CD14-positive monocyte (primary cell): ENCODE measurements around the gene PPP1R1C. TPM values are rescaled to one million over a fixed set of nuclear protein-coding genes. Genes with fewer than 3 reads are reported as not detected.

Experiments used
- DNase-seq, 3 donors: peaks; one replicate each; pipeline ENCODE4 v3.0.0-alpha.2; 2011 to 2022
- H2AFZ ChIP-seq: 2 replicates; pipeline ENCODE4 v1.6.0; 2012; ENCODE audit warnings: mild to moderate bottlenecking, low read depth, low read length, inconsistent platforms; ENCODE audit not compliant: insufficient read depth, poor library complexity, severe bottlenecking
- H3K27ac ChIP-seq, 2 donors: 1 replicate in 1 of 2; 2 replicates in 1 of 2; pipeline ENCODE4 v1.5.1; 2012 to 2013; ENCODE audit warnings: low read length in 2 of 2, control low read depth in 1 of 2, inconsistent platforms in 1 of 2, low read depth in 1 of 2, mild to moderate bottlenecking in 1 of 2
- H3K27me3 ChIP-seq, 2 donors: one replicate each; pipeline versions ENCODE4 v1.6.0 to v1.6.1; 2011 to 2013; ENCODE audit warnings: low read length in 2 of 2; ENCODE audit not compliant: control insufficient read depth in 2 of 2, insufficient read depth in 2 of 2
- H3K36me3 ChIP-seq, 2 donors: replicated peaks in 1 of 2; 1 replicate in 1 of 2; 2 replicates in 1 of 2; pipeline versions ENCODE4 v1.5.1 to v1.6.1; 2012 to 2013; ENCODE audit warnings: low read length in 2 of 2, control low read depth in 1 of 2, inconsistent platforms in 1 of 2, mild to moderate bottlenecking in 1 of 2; ENCODE audit not compliant: insufficient read depth in 2 of 2, control insufficient read depth in 1 of 2
- H3K4me1 ChIP-seq, 2 donors: 1 replicate in 1 of 2; 2 replicates in 1 of 2; pipeline versions ENCODE4 v1.5.1 to v1.6.1; 2012 to 2013; ENCODE audit warnings: low read length in 2 of 2, control low read depth in 1 of 2, inconsistent platforms in 1 of 2, mild to moderate bottlenecking in 1 of 2, moderate library complexity in 1 of 2; ENCODE audit not compliant: insufficient read depth in 2 of 2, control insufficient read depth in 1 of 2
- H3K4me2 ChIP-seq: replicated peaks from 2 replicates; pipeline ENCODE3; 2012; ENCODE audit warnings: low read length, moderate library complexity, mild to moderate bottlenecking; ENCODE audit not compliant: poor library complexity, severe bottlenecking; ENCODE audit errors: extremely low read depth
- H3K4me3 ChIP-seq, 3 experiments: fragments of 200-600 bp in 1 of 3; sonication (generic) in 1 of 3; replicated peaks in 1 of 3; 1 replicate in 2 of 3; 2 replicates in 1 of 3; pipeline ENCODE4 v1.5.1; 2011 to 2013; ENCODE audit warnings: low read length in 3 of 3, mild to moderate bottlenecking in 3 of 3, control low read depth in 2 of 3, low read depth in 2 of 3, inconsistent platforms in 1 of 3, moderate library complexity in 1 of 3
- H3K79me2 ChIP-seq: 2 replicates; pipeline ENCODE4 v1.6.0; 2012; ENCODE audit warnings: mild to moderate bottlenecking, control low read depth, inconsistent platforms, low read length, moderate library complexity; ENCODE audit not compliant: insufficient read depth
- H3K9ac ChIP-seq: 2 replicates; pipeline ENCODE4 v1.6.0; 2017; ENCODE audit warnings: low read length, mild to moderate bottlenecking; ENCODE audit not compliant: insufficient read depth, poor library complexity, severe bottlenecking
- H3K9me3 ChIP-seq, 2 donors: replicated peaks in 1 of 2; 1 replicate in 1 of 2; 2 replicates in 1 of 2; pipeline versions ENCODE4 v1.5.1 to v1.6.1; 2012 to 2013; ENCODE audit warnings: low read length in 2 of 2, control low read depth in 1 of 2; ENCODE audit not compliant: control insufficient read depth in 1 of 2, insufficient read depth in 1 of 2
- H4K20me1 ChIP-seq: 2 replicates; pipeline ENCODE4 v1.6.0; 2012; ENCODE audit warnings: mild to moderate bottlenecking, low read length, control low read depth, moderate library complexity; ENCODE audit not compliant: insufficient read depth
- H3K27ac Mint-ChIP-seq, 7 donors: one replicate each; pipeline ENCODE4 v1.8.0; 2020; ENCODE audit warnings: mild to moderate bottlenecking in 7 of 7, mixed read lengths in 7 of 7, moderate library complexity in 6 of 7, inconsistent platforms in 2 of 7
- H3K27me3 Mint-ChIP-seq, 3 donors: one replicate each; pipeline ENCODE4 v1.8.0; 2021 to 2022; ENCODE audit warnings: low read depth in 3 of 3, mild to moderate bottlenecking in 3 of 3, mixed read lengths in 3 of 3, moderate library complexity in 3 of 3, inconsistent platforms in 1 of 3
- H3K36me3 Mint-ChIP-seq, 2 donors: one replicate each; pipeline ENCODE4 v1.8.0; 2020; ENCODE audit warnings: mixed read lengths in 2 of 2, inconsistent platforms in 1 of 2, mild to moderate bottlenecking in 1 of 2
- H3K4me1 Mint-ChIP-seq: one replicate; pipeline ENCODE4 v1.8.0; 2020; ENCODE audit warnings: mild to moderate bottlenecking, mixed read lengths
- H3K4me3 Mint-ChIP-seq, 2 donors: one replicate each; pipeline ENCODE4 v1.8.0; 2020; ENCODE audit warnings: mild to moderate bottlenecking in 2 of 2, mixed read lengths in 2 of 2, moderate library complexity in 1 of 2
- H3K9me3 Mint-ChIP-seq, 7 donors: one replicate each; pipeline ENCODE4 v1.8.0; 2020 to 2022; ENCODE audit warnings: mixed read lengths in 7 of 7, mild to moderate bottlenecking in 6 of 7, moderate library complexity in 6 of 7, inconsistent platforms in 2 of 7
- WGBS: methylation state at CpG from one replicate; pipeline ENCODE4 v1.1.5; 2013; ENCODE audit warnings: missing lambda C conversion rate; ENCODE audit not compliant: insufficient coverage; 5-methylcytosine and 5-hydroxymethylcytosine counted together
- intact Hi-C, 2 donors: fragments of 100-400 bp; cut with micrococcal nuclease; formaldehyde crosslinking; loops; one replicate each; pipeline versions ENCODE4 v1.15.0 to v1.15.1; 2023
- polyA plus RNA-seq, 3 donors: library from polyadenylated mRNA; depleted of rRNA in 1 of 3; unstranded in 2 of 3; stranded (reverse) in 1 of 3; fragments of 300-500 nt in 2 of 3; fragments of >200 nt in 1 of 3; fragmentation: Illumina TruSeq in 2 of 3; gene quantifications; 1 replicate in 2 of 3; 2 replicates in 1 of 3; pipeline ENCODE4 v1.2.3, GENCODE V29; 2012 to 2021
- TF ChIP-seq, protein P1 (sequence below): fragments of 200-600 bp; IDR thresholded peaks from one replicate; pipeline ENCODE4 v1.8.0; 2022; ENCODE audit warnings: antibody characterized with exemption, mild to moderate bottlenecking

The PPP1R1C gene
- polyA plus RNA-seq, 3 donors: not detected

DNA sequence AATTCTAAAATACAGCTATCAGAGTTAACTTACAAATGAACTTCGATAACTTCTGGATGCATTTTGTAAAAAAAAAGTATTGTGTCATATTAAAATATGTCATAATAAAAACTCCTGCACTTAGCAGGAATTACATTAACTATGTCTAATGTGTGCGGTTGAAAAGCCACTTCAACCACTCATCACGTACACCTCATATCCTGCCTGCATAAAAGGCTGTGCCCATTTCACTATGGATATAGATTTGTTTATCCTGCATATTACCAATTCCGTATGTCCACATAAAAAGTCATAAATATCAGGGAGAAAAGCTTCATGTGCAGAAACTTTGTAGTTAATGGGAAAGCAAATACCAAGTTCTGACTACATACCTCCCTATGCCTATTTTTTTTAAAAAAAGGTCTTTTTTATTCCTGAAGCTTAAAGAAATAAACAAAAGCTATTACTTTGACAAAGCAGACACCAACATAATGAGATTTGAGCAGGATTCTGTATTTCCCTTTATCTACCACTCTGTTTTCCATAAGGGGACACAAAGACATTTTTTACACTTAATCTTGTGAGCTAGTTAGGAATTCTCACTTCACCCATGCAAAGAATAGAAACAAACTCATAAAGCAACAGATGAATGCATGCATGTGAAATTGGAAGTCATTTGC is 96.1 kb downstream of the PPP1R1C start:
- Histone ChIP-seq H3K4me1 (peaks cover 0 to 13% of the 10 kb centered on the region in 2 donors), H3K27ac (no peak overlapping the region), H3K9ac (no peak overlapping the region), H3K9me3 (no peaks in the 10 kb centered on the region), H3K4me3 (no peak overlapping the region), H3K36me3 (no peaks in the 10 kb centered on the region), H3K79me2 (no peaks in the 10 kb centered on the region), H3K27me3 (no peaks in the 10 kb centered on the region), H4K20me1 (no peaks in the 10 kb centered on the region), H3K4me2 (no peak overlapping the region), H2AFZ (no peak overlapping the region)
- no peak overlapping the region for H3K4me3 Mint-ChIP-seq
- DNase-seq: no peak
- intact Hi-C loops: no loop called here
- no CpG with 5 or more reads among the region's 4 CpGs for WGBS
- no peaks in the 10 kb centered on the region for H3K36me3 Mint-ChIP-seq
- H3K9me3 Mint-ChIP-seq: no peaks in the 10 kb centered on the region
- H3K27me3 Mint-ChIP-seq: no peaks in the 10 kb centered on the region
- peaks cover 5% of the 10 kb centered on the region for H3K4me1 Mint-ChIP-seq
- TF ChIP-seq, protein P1, sequence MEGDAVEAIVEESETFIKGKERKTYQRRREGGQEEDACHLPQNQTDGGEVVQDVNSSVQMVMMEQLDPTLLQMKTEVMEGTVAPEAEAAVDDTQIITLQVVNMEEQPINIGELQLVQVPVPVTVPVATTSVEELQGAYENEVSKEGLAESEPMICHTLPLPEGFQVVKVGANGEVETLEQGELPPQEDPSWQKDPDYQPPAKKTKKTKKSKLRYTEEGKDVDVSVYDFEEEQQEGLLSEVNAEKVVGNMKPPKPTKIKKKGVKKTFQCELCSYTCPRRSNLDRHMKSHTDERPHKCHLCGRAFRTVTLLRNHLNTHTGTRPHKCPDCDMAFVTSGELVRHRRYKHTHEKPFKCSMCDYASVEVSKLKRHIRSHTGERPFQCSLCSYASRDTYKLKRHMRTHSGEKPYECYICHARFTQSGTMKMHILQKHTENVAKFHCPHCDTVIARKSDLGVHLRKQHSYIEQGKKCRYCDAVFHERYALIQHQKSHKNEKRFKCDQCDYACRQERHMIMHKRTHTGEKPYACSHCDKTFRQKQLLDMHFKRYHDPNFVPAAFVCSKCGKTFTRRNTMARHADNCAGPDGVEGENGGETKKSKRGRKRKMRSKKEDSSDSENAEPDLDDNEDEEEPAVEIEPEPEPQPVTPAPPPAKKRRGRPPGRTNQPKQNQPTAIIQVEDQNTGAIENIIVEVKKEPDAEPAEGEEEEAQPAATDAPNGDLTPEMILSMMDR: no peak
- H3K27ac Mint-ChIP-seq: no peak overlapping the region

DNA sequence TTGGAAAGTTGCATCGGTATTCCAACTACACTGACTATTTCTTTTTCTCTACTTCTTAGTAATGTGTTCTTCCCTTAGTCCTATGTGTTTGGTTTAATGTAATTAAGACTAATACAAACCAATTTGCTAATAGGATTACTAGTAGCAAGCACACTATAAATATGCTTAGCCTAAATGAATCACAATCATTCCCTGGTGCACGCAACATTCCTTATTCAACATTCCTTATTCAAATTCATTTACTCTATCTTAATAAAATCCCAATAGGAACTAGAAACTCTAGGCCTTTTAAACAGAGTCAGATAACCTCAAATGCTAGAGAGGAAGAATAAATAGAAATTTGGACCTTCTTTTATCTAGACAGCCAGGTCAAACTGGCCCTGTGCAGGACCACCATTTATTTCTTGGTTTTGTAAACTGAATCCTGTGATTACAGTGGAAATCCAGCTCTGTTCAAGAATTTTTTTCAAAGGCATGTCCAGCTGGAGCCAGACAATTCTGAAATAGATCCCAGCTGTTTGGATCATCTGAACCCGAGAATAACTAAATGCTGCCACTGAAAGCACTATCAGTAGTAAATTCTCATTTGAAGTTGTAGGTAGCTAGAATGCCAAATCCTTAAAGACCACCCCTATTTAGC is 103.1 kb downstream of the PPP1R1C start:
- H4K20me1 ChIP-seq: no peaks in the 10 kb centered on the region
- TF ChIP-seq, protein P1: no peak
- H3K4me2 ChIP-seq: no peak overlapping the region
- no peak overlapping the region for H3K27ac Mint-ChIP-seq
- no peaks in the 10 kb centered on the region for H3K4me1 ChIP-seq
- intact Hi-C loops: no loop called here
- H3K4me3 ChIP-seq: no peak overlapping the region
- no peaks in the 10 kb centered on the region for H3K27me3 ChIP-seq
- H3K36me3 Mint-ChIP-seq: no peaks in the 10 kb centered on the region
- peaks cover 2 to 12% (median 7%) of the 10 kb centered on the region in 7 donors for H3K9me3 Mint-ChIP-seq
- no peaks in the 10 kb centered on the region for H3K36me3 ChIP-seq
- H3K9ac ChIP-seq: no peak overlapping the region
- no peak overlapping the region for H2AFZ ChIP-seq
- peaks cover 0 to 6% of the 10 kb centered on the region in 2 donors for H3K9me3 ChIP-seq
- DNase-seq: no peak
- H3K4me1 Mint-ChIP-seq: no peaks in the 10 kb centered on the region
- no peak overlapping the region for H3K27ac ChIP-seq
- no peak overlapping the region for H3K4me3 Mint-ChIP-seq
- no CpG with 5 or more reads among the region's 3 CpGs for WGBS
- no peaks in the 10 kb centered on the region for H3K79me2 ChIP-seq
- peaks cover 0 to 1% (median 1%) of the 10 kb centered on the region in 3 donors for H3K27me3 Mint-ChIP-seq
